Vagina (tissue), 2 donors: ENCODE measurements around the gene SLC35E4.

Source experiments
- CTCF ChIP-seq, 3 experiments: fragments of 450-650 bp in 2 of 3; fragments of 200-600 bp in 1 of 3; sonication (generic) in 1 of 3; IDR thresholded peaks; one replicate each; pipeline ENCODE4 v1.5.1; 2017 to 2019; ENCODE audit warnings: antibody characterized with exemption in 3 of 3, mild to moderate bottlenecking in 2 of 3, moderate library complexity in 2 of 3
- POLR2A ChIP-seq, 2 donors: fragments of 450-650 bp; IDR thresholded peaks; one replicate each; pipeline ENCODE4 v1.6.1; 2017; ENCODE audit warnings: antibody characterized with exemption in 2 of 2, mild to moderate bottlenecking in 2 of 2, moderate library complexity in 2 of 2
- POLR2AphosphoS5 ChIP-seq, 2 donors: sonication (generic); formaldehyde crosslinking; IDR thresholded peaks; one replicate each; pipeline ENCODE4 v1.9.0; 2017; ENCODE audit warnings: antibody characterized with exemption in 2 of 2, mild to moderate bottlenecking in 2 of 2, low read depth in 1 of 2; ENCODE audit not compliant: insufficient read depth in 1 of 2

- TF ChIP-seq POLR2A (IDR thresholded peaks at IDR 0.05), result no peak
- no peak for TF ChIP-seq CTCF (IDR thresholded peaks at IDR 0.05)
- no peak for TF ChIP-seq POLR2AphosphoS5 (IDR thresholded peaks at IDR 0.05; ENCODE audit: insufficient read depth in 1 of 2, low read depth in 1 of 2)
These were observed 20.0 kb upstream of the SLC35E4 start for GRCh38 chr22:30615543-30615954.
